OCI-LY7 (cell line): ENCODE data around the gene MAS1L. TPM values are rescaled to one million over a fixed set of nuclear protein-coding genes. Genes with fewer than 3 reads are reported as not detected.

Source experiments
- BruUV-seq: library from RNA; stranded (reverse); fragments of 400-500 nt; replicated peaks from 2 replicates; lab custom pipeline; 2021; lab: Mats Ljungman, UMichigan
- CTCF ChIA-PET: fragments of 300-600 bp; sonication (Branson Sonifier 250); formaldehyde crosslinking; loops from one replicate; lab custom pipeline; 2022; ENCODE audit warnings: antibody characterized with exemption; ENCODE audit not compliant: unreplicated experiment; lab: Charles Lee
- POLR2A ChIA-PET: fragments of 300-600 bp; sonication (Branson Sonifier 250); formaldehyde crosslinking; loops from one replicate; lab custom pipeline; 2022; ENCODE audit warnings: antibody characterized with exemption; lab: Charles Lee
- DNase-seq: peaks from one replicate; pipeline ENCODE4 v3.0.0-alpha.2; 2015; ENCODE audit warnings: low spot score
- H2AFZ ChIP-seq: fragments of 200-600 bp; sonication (generic), shearing (Covaris generic); 2 replicates; pipeline ENCODE4 v1.6.1; 2014; ENCODE audit warnings: mild to moderate bottlenecking, antibody characterized with exemption, low read length, moderate library complexity
- H3K27ac ChIP-seq: fragments of 200-600 bp; sonication (generic); 2 replicates; pipeline ENCODE4 v1.5.1; 2014; ENCODE audit warnings: mixed run types, low read depth, mild to moderate bottlenecking, moderate library complexity, low read length, inconsistent platforms; ENCODE audit not compliant: poor library complexity, severe bottlenecking
- H3K36me3 ChIP-seq: fragments of 200-600 bp; sonication (generic); 2 replicates; pipeline ENCODE4 v1.6.1; 2014; ENCODE audit warnings: mild to moderate bottlenecking, antibody characterized with exemption, low read length, moderate library complexity, mixed read lengths; ENCODE audit not compliant: insufficient read depth
- H3K4me1 ChIP-seq: fragments of 200-600 bp; sonication (generic); 2 replicates; pipeline ENCODE4 v1.5.1; 2014; ENCODE audit warnings: mild to moderate bottlenecking, low read length; ENCODE audit not compliant: insufficient read depth, poor library complexity, severe bottlenecking
- H3K4me2 ChIP-seq: fragments of 200-600 bp; sonication (generic); 2 replicates; pipeline ENCODE4 v1.6.1; 2014; ENCODE audit warnings: mild to moderate bottlenecking, low read length
- H3K4me3 ChIP-seq: fragments of 200-600 bp; sonication (generic); 2 replicates; pipeline ENCODE4 v1.5.1; 2014; ENCODE audit warnings: mild to moderate bottlenecking, low read depth, low read length; ENCODE audit not compliant: poor library complexity, severe bottlenecking
- H3K79me2 ChIP-seq: fragments of 200-600 bp; sonication (generic); 2 replicates; pipeline ENCODE4 v1.6.1; 2016; ENCODE audit warnings: low read depth, mild to moderate bottlenecking, low read length, moderate library complexity, mixed read lengths; ENCODE audit not compliant: insufficient read depth
- H3K9me2 ChIP-seq: fragments of 200-600 bp; sonication (generic); 2 replicates; pipeline ENCODE4 v1.6.1; 2016; ENCODE audit warnings: mild to moderate bottlenecking, low read length, mixed read lengths; ENCODE audit not compliant: insufficient read depth
- H3K9me3 ChIP-seq: fragments of 200-600 bp; sonication (generic); 2 replicates; pipeline ENCODE4 v1.6.1; 2014; ENCODE audit warnings: mild to moderate bottlenecking, mixed run types, low read length, mixed read lengths
- H4K20me1 ChIP-seq: fragments of 200-600 bp; sonication (generic); 2 replicates; pipeline ENCODE4 v1.6.1; 2014; ENCODE audit warnings: mild to moderate bottlenecking, antibody characterized with exemption, low read length, moderate library complexity, mixed read lengths; ENCODE audit not compliant: insufficient read depth
- CTCF ChIP-seq: fragments of 200-600 bp; sonication (generic); conservative IDR thresholded peaks from 2 replicates; pipeline ENCODE4 v1.5.1; 2014; ENCODE audit warnings: mild to moderate bottlenecking, antibody characterized with exemption, low read length, moderate library complexity, mixed read lengths
- EZH2phosphoT487 ChIP-seq: fragments of 200-600 bp; sonication (generic); IDR thresholded peaks from 2 replicates; pipeline ENCODE4 v1.6.1; 2018; ENCODE audit warnings: low read depth, borderline replicate concordance, mild to moderate bottlenecking, mixed run types, antibody characterized with exemption, low read length, moderate library complexity, mixed read lengths
- intact Hi-C: fragments of 100-400 bp; cut with micrococcal nuclease; formaldehyde crosslinking; loops from one replicate; pipeline ENCODE4 v1.10.0; 2022; ENCODE audit not compliant: unreplicated experiment
- total RNA-seq, 2 experiments: library from RNA; depleted of rRNA in 1 of 2; stranded (reverse); fragments of >200 nt in 1 of 2; shearing (Covaris generic) in 1 of 2; gene quantifications; 2 replicates each; pipeline ENCODE4 v1.2.3, GENCODE V29; 2014 to 2022

MAS1L gene
- total RNA-seq, 2 experiments from 2014 or later = not detected

GRCh38 chr6:29517245-29517644 is 29.5 kb upstream of the MAS1L start:
- H3K4me1 ChIP-seq = no peaks in the 10 kb centered on the region
- ChIA-PET CTCF (no interaction called here), POLR2A (no interaction called here)
- H3K27ac ChIP-seq = no peak overlapping the region
- no TSS peak for BruUV-seq
- no peaks in the 10 kb centered on the region for H3K9me3 ChIP-seq
- no peak for DNase-seq
- no peaks in the 10 kb centered on the region for H4K20me1 ChIP-seq
- no peaks in the 10 kb centered on the region for H3K9me2 ChIP-seq
- TF ChIP-seq CTCF (no peak), EZH2phosphoT487 (no peak)
- no peaks in the 10 kb centered on the region for H3K79me2 ChIP-seq
- intact Hi-C loops = no loop called here
- H3K4me2 ChIP-seq = no peak overlapping the region
- H2AFZ ChIP-seq = no peak overlapping the region
- no peak overlapping the region for H3K4me3 ChIP-seq
- no peaks in the 10 kb centered on the region for H3K36me3 ChIP-seq

- no peak for DNase-seq
These were observed 28.4 kb upstream of the MAS1L start for GRCh38 chr6:29516108-29516507.

More at GRCh38 chr6:29516108-29516507, 28.4 kb upstream of the MAS1L start:
- Histone ChIP-seq H3K4me1 (no peaks in the 10 kb centered on the region), H3K27ac (no peak overlapping the region), H2AFZ (no peak overlapping the region), H3K36me3 (no peaks in the 10 kb centered on the region), H4K20me1 (no peaks in the 10 kb centered on the region), H3K9me2 (no peaks in the 10 kb centered on the region), H3K4me2 (no peak overlapping the region), H3K4me3 (no peak overlapping the region), H3K9me3 (no peaks in the 10 kb centered on the region), H3K79me2 (no peaks in the 10 kb centered on the region)
- intact Hi-C loops = no loop called here
- ChIA-PET CTCF (no interaction called here), POLR2A (interaction anchor here (0.6 kb wide), 2 partner anchors 84 to 135 kb away, joined by 3 read pairs; no protein-coding TSS in a partner anchor)
- BruUV-seq = no TSS peak
- TF ChIP-seq EZH2phosphoT487 (no peak), CTCF (no peak)
